ENCODE measurements around the gene AMELY. TPM values are rescaled to one million over a fixed set of nuclear protein-coding genes. Genes with fewer than 3 reads are reported as not detected.

AMELY gene, protein sequence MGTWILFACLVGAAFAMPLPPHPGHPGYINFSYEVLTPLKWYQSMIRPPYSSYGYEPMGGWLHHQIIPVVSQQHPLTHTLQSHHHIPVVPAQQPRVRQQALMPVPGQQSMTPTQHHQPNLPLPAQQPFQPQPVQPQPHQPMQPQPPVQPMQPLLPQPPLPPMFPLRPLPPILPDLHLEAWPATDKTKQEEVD
- not detected in 2 replicates for total RNA-seq

DNA sequence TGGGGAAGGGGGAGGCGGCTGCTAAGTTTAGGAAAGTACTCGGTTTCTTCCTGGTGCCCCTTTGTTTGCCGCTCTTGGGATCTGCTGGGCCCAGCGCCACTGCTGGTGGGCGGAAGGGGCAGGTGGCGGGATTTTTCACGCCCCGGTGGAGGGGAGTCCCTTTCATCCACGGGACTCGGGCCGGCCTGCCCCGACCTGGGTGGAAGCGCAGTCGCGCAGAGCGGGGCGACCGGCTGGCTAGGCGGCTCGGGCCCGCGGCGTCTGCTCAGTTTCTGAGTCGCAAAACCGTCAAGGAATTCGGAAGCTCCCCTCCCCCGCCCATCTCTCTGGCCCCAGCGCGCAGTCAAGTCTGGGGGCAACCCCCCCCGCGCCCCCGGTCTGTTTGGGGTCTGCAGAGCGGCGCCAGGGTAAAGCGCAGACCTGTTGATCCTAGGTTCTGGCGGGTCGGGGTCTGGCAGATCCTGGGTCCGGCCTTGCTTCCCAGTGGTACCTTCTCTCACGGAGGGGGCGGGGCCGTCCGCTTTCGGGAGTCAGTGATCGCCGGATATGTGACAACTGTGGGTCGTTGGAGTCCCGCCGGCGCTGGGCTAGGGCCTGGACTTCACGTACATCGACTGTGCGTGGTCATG is at the start of gene AMELY:
TSS of gene AMELY (minus strand) at position 500 of the 629 bp plus-strand sequence. CDS start 39,144 bp downstream, outside the sequence.
- DNase-seq (ENCODE audit: low read depth) = no peak
- TF ChIP-seq, protein P1, sequence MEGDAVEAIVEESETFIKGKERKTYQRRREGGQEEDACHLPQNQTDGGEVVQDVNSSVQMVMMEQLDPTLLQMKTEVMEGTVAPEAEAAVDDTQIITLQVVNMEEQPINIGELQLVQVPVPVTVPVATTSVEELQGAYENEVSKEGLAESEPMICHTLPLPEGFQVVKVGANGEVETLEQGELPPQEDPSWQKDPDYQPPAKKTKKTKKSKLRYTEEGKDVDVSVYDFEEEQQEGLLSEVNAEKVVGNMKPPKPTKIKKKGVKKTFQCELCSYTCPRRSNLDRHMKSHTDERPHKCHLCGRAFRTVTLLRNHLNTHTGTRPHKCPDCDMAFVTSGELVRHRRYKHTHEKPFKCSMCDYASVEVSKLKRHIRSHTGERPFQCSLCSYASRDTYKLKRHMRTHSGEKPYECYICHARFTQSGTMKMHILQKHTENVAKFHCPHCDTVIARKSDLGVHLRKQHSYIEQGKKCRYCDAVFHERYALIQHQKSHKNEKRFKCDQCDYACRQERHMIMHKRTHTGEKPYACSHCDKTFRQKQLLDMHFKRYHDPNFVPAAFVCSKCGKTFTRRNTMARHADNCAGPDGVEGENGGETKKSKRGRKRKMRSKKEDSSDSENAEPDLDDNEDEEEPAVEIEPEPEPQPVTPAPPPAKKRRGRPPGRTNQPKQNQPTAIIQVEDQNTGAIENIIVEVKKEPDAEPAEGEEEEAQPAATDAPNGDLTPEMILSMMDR (IDR thresholded peaks at IDR 0.05; ENCODE audit: insufficient read depth, low read depth, low read length) = no peak
- H3K4me3 ChIP-seq (ENCODE audit: low read depth, low read length) = no peak within 1 kb of the TSS

DNA sequence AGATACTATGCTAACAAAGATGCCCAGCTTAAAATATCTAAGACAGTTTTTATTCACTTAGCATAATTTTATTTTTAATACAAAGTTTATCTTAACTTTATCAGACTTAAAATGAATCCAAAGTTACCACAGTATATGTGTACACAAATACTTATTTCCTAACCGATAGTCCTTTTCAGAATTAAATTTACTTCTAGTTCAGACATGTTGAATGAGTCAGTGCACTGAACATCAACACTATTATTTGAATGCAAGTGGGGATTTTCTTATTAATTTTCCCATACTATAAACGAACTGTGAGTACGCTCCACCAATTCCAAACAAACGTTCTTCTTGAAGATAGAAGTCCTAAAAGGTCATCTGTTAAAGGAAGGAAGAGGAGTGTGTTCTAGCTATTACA is 38.4 kb upstream of the AMELY start:
- TF ChIP-seq, protein P1 (IDR thresholded peaks at IDR 0.05; ENCODE audit: insufficient read depth, low read depth, low read length) = no peak
- no peak for DNase-seq (ENCODE audit: low read depth)
- H3K4me3 ChIP-seq (ENCODE audit: low read depth, low read length) = no peak overlapping the region

DNA sequence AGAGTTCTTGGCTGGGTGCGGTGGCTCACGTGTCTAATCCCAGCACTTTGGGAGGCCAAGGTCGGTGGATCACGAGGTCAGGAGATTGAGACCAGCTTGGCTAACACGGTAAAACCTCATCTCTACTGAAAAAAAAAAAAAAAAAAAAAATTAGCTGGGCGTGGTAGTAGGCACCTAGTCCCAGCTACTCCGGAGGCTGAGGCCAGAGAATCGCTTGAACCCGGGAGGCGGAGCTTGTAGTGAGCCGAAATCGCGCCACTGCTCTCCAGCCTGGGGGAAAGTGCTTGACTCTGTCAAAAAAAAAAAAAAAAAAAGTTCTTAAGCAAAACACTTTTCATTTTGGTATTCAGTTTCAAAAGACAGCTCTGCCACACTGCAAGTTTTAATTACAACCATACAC is 36.8 kb upstream of the AMELY start:
- H3K4me3 ChIP-seq (ENCODE audit: low read depth, low read length) = no peak overlapping the region
- DNase-seq (ENCODE audit: low read depth) = no peak
- TF ChIP-seq, protein P1 (IDR thresholded peaks at IDR 0.05; ENCODE audit: insufficient read depth, low read depth, low read length) = no peak

DNA sequence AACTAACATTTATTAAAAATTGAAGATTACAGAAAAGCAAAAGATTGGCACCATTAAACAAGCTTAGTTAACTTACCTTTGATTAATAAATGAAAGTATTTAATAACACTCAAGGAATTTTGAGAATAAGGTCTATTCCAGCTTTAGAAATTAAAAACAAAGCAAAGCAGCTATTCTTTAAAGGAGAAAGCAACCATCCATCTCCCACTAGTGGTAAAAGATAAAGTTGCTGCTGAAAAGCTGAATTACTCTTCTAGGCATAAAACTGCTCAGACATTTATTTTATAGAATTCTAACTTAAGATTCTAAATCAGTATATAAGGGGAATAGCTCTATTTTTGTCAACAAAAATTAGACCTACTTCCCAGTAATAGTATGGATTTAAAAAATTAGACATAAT is 36.1 kb upstream of the AMELY start:
- DNase-seq (ENCODE audit: low read depth) = no peak
- H3K4me3 ChIP-seq (ENCODE audit: low read depth, low read length) = no peak overlapping the region
- TF ChIP-seq, protein P1 (IDR thresholded peaks at IDR 0.05; ENCODE audit: insufficient read depth, low read depth, low read length) = no peak

DNA sequence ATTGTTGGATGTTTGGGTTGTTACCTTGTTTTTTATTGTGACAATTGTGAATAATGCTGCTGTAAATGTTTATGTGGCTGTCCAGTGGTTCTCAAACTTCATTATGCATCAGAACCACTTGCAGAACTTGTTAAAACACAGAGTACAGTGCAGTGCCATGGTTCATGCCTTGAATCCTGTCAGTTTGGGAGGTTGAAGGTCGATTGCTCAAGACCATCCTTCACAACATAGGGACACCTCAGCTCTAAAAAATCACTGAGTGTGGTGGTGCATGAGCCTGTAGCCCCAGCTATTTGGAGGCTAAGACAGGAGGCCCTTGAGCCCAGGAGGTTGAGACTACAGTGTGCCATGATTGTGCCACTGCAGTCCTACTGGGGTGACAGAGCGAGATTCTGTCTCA is 23.9 kb upstream of the AMELY start:
- TF ChIP-seq, protein P1 (IDR thresholded peaks at IDR 0.05; ENCODE audit: insufficient read depth, low read depth, low read length) = no peak
- no peak overlapping the region for H3K4me3 ChIP-seq (ENCODE audit: low read depth, low read length)
- no peak for DNase-seq (ENCODE audit: low read depth)

DNA sequence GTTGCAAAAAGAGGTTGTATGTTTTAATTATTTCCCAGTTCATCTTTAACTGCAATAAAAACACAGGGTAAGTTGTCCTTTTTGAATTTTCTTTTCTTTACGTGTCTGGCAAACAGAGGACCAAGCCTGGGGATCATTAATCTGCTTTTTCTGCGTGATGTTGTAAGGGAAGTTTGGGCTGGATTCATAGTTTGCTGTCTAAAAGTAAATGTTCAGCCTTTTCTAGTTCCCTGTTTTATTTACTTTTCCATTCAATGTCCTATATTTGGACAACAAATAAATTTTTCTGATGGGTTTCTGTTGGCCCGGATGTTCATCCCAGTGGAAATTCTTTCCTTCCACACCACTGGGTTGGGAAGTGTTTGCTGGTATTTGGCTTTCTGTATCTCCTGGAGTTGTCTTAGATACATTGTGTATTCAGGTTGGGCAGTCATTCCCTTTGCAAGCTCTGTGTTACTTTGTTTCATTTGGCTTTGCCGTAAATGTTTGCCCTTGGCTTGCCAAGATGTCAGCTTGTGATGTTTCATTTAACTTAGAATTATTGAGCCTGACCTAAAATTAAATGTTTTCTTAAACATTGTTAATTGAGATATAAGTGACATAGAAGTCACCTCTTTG is 20.3 kb upstream of the AMELY start:
- DNase-seq (ENCODE audit: low read depth) = no peak
- TF ChIP-seq, protein P1 (IDR thresholded peaks at IDR 0.05; ENCODE audit: insufficient read depth, low read depth, low read length) = no peak
- no peak overlapping the region for H3K4me3 ChIP-seq (ENCODE audit: low read depth, low read length)
